ENCODE results near the gene TNK2. TPM values are rescaled to one million over a fixed set of nuclear protein-coding genes. Genes with fewer than 3 reads are reported as not detected.

Gene TNK2
- total and polyA plus RNA-seq, 2 of the 8 experiments (the other 6 are each of a cell fraction or from before 2014, with no cell fraction given): 10.4 to 33.9 TPM

DNA sequence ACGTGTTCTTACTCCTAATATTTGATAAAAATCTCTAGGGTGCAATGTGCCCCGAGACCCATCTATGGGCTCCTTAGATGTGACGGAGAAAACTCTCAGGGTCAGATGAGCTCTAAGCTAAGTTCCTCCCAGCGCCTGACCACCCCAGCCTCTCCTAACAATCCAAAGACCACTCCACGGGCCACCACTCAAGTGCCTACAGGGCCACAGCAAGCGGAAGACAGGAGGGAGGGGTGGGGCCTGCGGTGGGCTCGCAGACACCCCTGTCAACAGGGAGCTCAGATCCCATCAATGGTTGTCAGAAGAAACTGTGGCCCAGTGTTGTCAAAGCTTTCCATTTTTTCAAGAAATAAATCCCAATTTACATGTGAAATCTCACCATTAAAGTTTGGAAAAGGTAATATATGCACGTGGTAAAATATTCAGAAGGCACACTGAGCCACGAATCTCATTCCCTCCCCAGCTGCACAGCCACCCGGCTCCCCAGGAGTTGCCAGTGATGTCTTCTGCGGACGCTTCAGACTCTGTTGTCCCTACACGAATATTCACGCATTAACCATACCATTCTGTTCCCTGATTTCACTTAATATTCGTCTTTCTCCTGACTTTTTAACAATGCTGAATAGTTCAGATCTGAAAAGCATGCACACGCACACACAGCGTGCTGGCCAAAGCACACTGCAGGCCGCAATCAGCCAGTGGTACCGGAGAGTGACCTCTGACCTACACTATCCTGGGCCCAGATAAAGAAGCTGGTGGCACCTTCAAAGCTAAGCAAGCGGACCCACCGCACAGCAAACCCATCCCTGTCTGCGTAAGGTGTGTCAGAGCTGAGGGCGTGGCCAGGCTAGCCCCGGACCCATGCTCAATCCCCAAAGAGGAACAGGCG, 19.1 kb downstream of the TNK2 start (continued):
- no peak for TF ChIP-seq FOSL1 (IDR thresholded peaks at IDR 0.05; ENCODE audit: insufficient read depth, low read depth, low read length)
- TF ChIP-seq GABPA (IDR thresholded peaks at IDR 0.05; ENCODE audit: borderline replicate concordance, insufficient read depth, low read length): no peak
- TF ChIP-seq HDAC6 (IDR thresholded peaks at IDR 0.05; ENCODE audit: low read depth, low read length): no peak
- no peak for TF ChIP-seq TCF12 (IDR thresholded peaks at IDR 0.05; ENCODE audit: low read depth, low read length)
- TF ChIP-seq POU5F1 (IDR thresholded peaks at IDR 0.05; ENCODE audit: low read depth, low read length): no peak
- TF ChIP-seq, protein P1, sequence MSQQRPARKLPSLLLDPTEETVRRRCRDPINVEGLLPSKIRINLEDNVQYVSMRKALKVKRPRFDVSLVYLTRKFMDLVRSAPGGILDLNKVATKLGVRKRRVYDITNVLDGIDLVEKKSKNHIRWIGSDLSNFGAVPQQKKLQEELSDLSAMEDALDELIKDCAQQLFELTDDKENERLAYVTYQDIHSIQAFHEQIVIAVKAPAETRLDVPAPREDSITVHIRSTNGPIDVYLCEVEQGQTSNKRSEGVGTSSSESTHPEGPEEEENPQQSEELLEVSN (IDR thresholded peaks at IDR 0.05): no peak
- no peak for TF ChIP-seq MAFK (IDR thresholded peaks at IDR 0.05; ENCODE audit: low read depth, low read length)
- TF ChIP-seq RFX5 (IDR thresholded peaks at IDR 0.05; ENCODE audit: borderline replicate concordance, low read depth, low read length): no peak
- no peak for TF ChIP-seq RNF2 (IDR thresholded peaks at IDR 0.05; ENCODE audit: borderline replicate concordance, low read depth, low read length, missing control alignments, poor library complexity, severe bottlenecking)
